ENCODE data around the gene TWIST1.
A peak's percentile ranks its signal among the peaks of the same experiment; 100 is the strongest.

DNA sequence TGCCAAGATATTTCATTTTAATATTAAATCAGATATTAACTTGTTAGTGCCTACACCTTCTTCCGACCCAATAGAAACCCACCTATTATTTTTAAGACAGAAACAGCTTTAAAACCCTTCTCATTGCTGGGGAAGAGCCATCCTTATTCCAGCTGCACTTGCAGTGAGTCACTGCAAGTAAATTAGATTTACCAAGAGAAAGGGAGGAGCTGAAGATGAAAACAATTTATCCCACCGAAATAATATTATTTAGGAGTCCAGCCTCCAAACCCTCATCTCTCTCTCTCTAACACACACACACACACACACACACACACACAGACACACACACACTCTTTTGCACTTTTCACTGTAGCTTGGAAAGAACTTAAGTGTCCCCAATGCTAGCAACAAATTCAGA lies 26.9 kb downstream of the TWIST1 start:
- TF ChIP-seq EP300 (IDR thresholded peaks at IDR 0.05; ENCODE audit: borderline replicate concordance in 1 of 2, low read depth in 1 of 2, low read length in 1 of 2), result peak in 1 of 2 experiments; percentile 43; a peak in 1 of 4 replicates
- TF ChIP-seq, protein P1, sequence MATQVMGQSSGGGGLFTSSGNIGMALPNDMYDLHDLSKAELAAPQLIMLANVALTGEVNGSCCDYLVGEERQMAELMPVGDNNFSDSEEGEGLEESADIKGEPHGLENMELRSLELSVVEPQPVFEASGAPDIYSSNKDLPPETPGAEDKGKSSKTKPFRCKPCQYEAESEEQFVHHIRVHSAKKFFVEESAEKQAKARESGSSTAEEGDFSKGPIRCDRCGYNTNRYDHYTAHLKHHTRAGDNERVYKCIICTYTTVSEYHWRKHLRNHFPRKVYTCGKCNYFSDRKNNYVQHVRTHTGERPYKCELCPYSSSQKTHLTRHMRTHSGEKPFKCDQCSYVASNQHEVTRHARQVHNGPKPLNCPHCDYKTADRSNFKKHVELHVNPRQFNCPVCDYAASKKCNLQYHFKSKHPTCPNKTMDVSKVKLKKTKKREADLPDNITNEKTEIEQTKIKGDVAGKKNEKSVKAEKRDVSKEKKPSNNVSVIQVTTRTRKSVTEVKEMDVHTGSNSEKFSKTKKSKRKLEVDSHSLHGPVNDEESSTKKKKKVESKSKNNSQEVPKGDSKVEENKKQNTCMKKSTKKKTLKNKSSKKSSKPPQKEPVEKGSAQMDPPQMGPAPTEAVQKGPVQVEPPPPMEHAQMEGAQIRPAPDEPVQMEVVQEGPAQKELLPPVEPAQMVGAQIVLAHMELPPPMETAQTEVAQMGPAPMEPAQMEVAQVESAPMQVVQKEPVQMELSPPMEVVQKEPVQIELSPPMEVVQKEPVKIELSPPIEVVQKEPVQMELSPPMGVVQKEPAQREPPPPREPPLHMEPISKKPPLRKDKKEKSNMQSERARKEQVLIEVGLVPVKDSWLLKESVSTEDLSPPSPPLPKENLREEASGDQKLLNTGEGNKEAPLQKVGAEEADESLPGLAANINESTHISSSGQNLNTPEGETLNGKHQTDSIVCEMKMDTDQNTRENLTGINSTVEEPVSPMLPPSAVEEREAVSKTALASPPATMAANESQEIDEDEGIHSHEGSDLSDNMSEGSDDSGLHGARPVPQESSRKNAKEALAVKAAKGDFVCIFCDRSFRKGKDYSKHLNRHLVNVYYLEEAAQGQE (IDR thresholded peaks at IDR 0.05; ENCODE audit: low read depth, low read length), result no peak
- TF ChIP-seq, protein P2, sequence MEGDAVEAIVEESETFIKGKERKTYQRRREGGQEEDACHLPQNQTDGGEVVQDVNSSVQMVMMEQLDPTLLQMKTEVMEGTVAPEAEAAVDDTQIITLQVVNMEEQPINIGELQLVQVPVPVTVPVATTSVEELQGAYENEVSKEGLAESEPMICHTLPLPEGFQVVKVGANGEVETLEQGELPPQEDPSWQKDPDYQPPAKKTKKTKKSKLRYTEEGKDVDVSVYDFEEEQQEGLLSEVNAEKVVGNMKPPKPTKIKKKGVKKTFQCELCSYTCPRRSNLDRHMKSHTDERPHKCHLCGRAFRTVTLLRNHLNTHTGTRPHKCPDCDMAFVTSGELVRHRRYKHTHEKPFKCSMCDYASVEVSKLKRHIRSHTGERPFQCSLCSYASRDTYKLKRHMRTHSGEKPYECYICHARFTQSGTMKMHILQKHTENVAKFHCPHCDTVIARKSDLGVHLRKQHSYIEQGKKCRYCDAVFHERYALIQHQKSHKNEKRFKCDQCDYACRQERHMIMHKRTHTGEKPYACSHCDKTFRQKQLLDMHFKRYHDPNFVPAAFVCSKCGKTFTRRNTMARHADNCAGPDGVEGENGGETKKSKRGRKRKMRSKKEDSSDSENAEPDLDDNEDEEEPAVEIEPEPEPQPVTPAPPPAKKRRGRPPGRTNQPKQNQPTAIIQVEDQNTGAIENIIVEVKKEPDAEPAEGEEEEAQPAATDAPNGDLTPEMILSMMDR (IDR thresholded peaks at IDR 0.05), result no peak
- no peak for TF ChIP-seq ELF1 (IDR thresholded peaks at IDR 0.05)
- no peak for TF ChIP-seq GATA2 (CRISPR knock-in tag; IDR thresholded peaks at IDR 0.05)
- TF ChIP-seq, protein P3, sequence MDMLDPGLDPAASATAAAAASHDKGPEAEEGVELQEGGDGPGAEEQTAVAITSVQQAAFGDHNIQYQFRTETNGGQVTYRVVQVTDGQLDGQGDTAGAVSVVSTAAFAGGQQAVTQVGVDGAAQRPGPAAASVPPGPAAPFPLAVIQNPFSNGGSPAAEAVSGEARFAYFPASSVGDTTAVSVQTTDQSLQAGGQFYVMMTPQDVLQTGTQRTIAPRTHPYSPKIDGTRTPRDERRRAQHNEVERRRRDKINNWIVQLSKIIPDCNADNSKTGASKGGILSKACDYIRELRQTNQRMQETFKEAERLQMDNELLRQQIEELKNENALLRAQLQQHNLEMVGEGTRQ (IDR thresholded peaks at IDR 0.05; ENCODE audit: borderline replicate concordance, low read depth, low read length), result no peak
- TF ChIP-seq, protein P4, sequence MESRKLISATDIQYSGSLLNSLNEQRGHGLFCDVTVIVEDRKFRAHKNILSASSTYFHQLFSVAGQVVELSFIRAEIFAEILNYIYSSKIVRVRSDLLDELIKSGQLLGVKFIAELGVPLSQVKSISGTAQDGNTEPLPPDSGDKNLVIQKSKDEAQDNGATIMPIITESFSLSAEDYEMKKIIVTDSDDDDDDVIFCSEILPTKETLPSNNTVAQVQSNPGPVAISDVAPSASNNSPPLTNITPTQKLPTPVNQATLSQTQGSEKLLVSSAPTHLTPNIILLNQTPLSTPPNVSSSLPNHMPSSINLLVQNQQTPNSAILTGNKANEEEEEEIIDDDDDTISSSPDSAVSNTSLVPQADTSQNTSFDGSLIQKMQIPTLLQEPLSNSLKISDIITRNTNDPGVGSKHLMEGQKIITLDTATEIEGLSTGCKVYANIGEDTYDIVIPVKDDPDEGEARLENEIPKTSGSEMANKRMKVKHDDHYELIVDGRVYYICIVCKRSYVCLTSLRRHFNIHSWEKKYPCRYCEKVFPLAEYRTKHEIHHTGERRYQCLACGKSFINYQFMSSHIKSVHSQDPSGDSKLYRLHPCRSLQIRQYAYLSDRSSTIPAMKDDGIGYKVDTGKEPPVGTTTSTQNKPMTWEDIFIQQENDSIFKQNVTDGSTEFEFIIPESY (IDR thresholded peaks at IDR 0.05; ENCODE audit: borderline replicate concordance, low read depth), result no peak
- TF ChIP-seq, protein P5, sequence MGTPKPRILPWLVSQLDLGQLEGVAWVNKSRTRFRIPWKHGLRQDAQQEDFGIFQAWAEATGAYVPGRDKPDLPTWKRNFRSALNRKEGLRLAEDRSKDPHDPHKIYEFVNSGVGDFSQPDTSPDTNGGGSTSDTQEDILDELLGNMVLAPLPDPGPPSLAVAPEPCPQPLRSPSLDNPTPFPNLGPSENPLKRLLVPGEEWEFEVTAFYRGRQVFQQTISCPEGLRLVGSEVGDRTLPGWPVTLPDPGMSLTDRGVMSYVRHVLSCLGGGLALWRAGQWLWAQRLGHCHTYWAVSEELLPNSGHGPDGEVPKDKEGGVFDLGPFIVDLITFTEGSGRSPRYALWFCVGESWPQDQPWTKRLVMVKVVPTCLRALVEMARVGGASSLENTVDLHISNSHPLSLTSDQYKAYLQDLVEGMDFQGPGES (IDR thresholded peaks at IDR 0.05; ENCODE audit: low read depth, low read length), result no peak
- no peak for TF ChIP-seq EZH2phosphoT487 (IDR thresholded peaks at IDR 0.05; ENCODE audit: borderline replicate concordance, low read depth)

All from SK-N-SH (cell line).